ENCODE data around the gene CCN6. TPM values are rescaled to one million over a fixed set of nuclear protein-coding genes. Genes with fewer than 3 reads are reported as not detected.

Gene CCN6
- total RNA-seq, 1 donor from 2014 or later: not detected

- H3K27ac ChIP-seq: no peak overlapping the region
- DNase-seq (ENCODE audit: extremely low spot score in 2 of 2): no peak
- H3K36me3 ChIP-seq: peaks cover 0 to 34% of the 10 kb centered on the region in 2 donors
- no peaks in the 10 kb centered on the region for H3K27me3 ChIP-seq
- no peaks in the 10 kb centered on the region for H3K4me1 ChIP-seq
- H3K9me3 ChIP-seq: no peaks in the 10 kb centered on the region
- intact Hi-C loops (cut with DNase I): no loop called here
- TF ChIP-seq POLR2AphosphoS5 (IDR thresholded peaks at IDR 0.05; ENCODE audit: insufficient read depth in 1 of 2, low read depth in 1 of 2): no peak
- TF ChIP-seq, protein P1, sequence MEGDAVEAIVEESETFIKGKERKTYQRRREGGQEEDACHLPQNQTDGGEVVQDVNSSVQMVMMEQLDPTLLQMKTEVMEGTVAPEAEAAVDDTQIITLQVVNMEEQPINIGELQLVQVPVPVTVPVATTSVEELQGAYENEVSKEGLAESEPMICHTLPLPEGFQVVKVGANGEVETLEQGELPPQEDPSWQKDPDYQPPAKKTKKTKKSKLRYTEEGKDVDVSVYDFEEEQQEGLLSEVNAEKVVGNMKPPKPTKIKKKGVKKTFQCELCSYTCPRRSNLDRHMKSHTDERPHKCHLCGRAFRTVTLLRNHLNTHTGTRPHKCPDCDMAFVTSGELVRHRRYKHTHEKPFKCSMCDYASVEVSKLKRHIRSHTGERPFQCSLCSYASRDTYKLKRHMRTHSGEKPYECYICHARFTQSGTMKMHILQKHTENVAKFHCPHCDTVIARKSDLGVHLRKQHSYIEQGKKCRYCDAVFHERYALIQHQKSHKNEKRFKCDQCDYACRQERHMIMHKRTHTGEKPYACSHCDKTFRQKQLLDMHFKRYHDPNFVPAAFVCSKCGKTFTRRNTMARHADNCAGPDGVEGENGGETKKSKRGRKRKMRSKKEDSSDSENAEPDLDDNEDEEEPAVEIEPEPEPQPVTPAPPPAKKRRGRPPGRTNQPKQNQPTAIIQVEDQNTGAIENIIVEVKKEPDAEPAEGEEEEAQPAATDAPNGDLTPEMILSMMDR (IDR thresholded peaks at IDR 0.05): no peak
- no peak for TF ChIP-seq POLR2A (IDR thresholded peaks at IDR 0.05)
- H3K4me3 ChIP-seq: no peak overlapping the region
Observed at GRCh38 chr6:112113431-112113830, 59.5 kb downstream of the CCN6 start.

- H3K27ac ChIP-seq: no peak overlapping the region
- intact Hi-C loops (cut with DNase I): no loop called here
- H3K27me3 ChIP-seq: no peaks in the 10 kb centered on the region
- no peak for DNase-seq (ENCODE audit: extremely low spot score in 2 of 2)
- no peaks in the 10 kb centered on the region for H3K9me3 ChIP-seq
- H3K4me3 ChIP-seq: no peak overlapping the region
- no peaks in the 10 kb centered on the region for H3K4me1 ChIP-seq
- peaks cover 0 to 37% of the 10 kb centered on the region in 2 donors for H3K36me3 ChIP-seq
- TF ChIP-seq POLR2A (IDR thresholded peaks at IDR 0.05) (no peak), POLR2AphosphoS5 (IDR thresholded peaks at IDR 0.05; ENCODE audit: insufficient read depth in 1 of 2, low read depth in 1 of 2) (no peak)
- TF ChIP-seq, protein P1 (IDR thresholded peaks at IDR 0.05): no peak
Observed at GRCh38 chr6:112113918-112114317, 60.0 kb downstream of the CCN6 start.

DNA sequence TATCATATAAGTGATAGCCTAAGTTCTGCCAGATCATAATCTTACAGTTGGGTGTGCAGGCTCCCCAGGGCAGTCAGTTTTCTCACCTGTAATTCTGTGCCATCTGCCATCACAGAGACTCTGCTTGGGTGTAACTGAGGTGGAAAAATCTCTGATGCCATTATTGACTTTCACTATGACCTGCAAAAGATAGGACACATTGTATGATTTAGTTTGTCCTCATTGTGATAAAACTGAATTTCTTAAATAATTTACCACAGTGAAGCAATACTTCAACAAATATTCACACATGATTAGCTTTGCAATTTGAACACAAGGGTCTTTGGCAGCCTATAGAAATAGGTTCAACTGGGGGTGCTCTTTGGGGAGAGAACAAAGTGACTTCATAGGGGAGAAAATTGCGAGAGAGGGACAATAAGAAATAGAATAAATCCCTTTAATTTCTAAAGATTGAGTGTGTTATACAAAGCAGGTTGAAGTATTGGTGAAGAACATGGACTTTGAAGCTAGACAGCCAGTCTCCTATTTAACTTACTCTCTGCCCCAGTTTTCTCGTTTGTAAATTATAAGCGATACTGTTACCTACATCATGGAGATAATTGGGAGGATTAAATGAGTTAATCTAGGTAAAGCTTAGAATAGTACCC lies 60.8 kb downstream of the CCN6 start:
- intact Hi-C loops (cut with DNase I): no loop called here
- no peaks in the 10 kb centered on the region for H3K27me3 ChIP-seq
- H3K4me3 ChIP-seq: no peak overlapping the region
- H3K36me3 ChIP-seq: peaks cover 0 to 41% of the 10 kb centered on the region in 2 donors
- no peaks in the 10 kb centered on the region for H3K9me3 ChIP-seq
- DNase-seq (ENCODE audit: extremely low spot score in 2 of 2): no peak
- TF ChIP-seq POLR2AphosphoS5 (IDR thresholded peaks at IDR 0.05; ENCODE audit: insufficient read depth in 1 of 2, low read depth in 1 of 2) (no peak), POLR2A (IDR thresholded peaks at IDR 0.05) (no peak)
- TF ChIP-seq, protein P1 (IDR thresholded peaks at IDR 0.05): no peak
- H3K4me1 ChIP-seq: no peaks in the 10 kb centered on the region
- no peak overlapping the region for H3K27ac ChIP-seq

GRCh38 chr6:112116221-112116620 lies 62.3 kb downstream of the CCN6 start:
- H3K4me3 ChIP-seq: no peak overlapping the region
- no peaks in the 10 kb centered on the region for H3K4me1 ChIP-seq
- peaks cover 0 to 41% of the 10 kb centered on the region in 2 donors for H3K36me3 ChIP-seq
- H3K9me3 ChIP-seq: no peaks in the 10 kb centered on the region
- intact Hi-C loops (cut with DNase I): no loop called here
- no peak overlapping the region for H3K27ac ChIP-seq
- TF ChIP-seq, protein P1 (IDR thresholded peaks at IDR 0.05): no peak
- TF ChIP-seq POLR2A (IDR thresholded peaks at IDR 0.05) (no peak), POLR2AphosphoS5 (IDR thresholded peaks at IDR 0.05; ENCODE audit: insufficient read depth in 1 of 2, low read depth in 1 of 2) (no peak)
- no peaks in the 10 kb centered on the region for H3K27me3 ChIP-seq
- DNase-seq (ENCODE audit: extremely low spot score in 2 of 2): no peak

DNA sequence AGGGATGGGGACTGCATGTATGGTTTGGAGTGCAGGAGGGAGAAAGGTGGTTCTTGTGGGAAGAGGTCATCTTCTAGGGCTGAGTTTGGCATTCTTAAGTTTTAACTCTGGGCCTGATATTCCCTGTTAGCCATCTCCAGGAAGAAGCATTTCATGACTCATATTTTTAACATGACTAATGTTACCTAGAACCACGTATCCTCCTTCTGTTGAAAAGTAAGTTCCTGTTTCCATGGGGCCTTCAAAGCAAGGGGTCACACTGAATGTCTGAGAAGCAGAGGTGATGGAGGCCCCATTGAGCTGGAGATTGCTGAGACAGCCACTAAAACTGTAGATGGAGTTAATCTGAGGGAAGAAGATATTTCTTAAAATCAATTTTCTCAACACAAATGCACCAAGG lies 63.6 kb downstream of the CCN6 start:
- no peaks in the 10 kb centered on the region for H3K27me3 ChIP-seq
- no peak for TF ChIP-seq POLR2AphosphoS5 (IDR thresholded peaks at IDR 0.05; ENCODE audit: insufficient read depth in 1 of 2, low read depth in 1 of 2)
- no peak for TF ChIP-seq POLR2A (IDR thresholded peaks at IDR 0.05)
- TF ChIP-seq, protein P1 (IDR thresholded peaks at IDR 0.05): no peak
- no peak overlapping the region for H3K4me3 ChIP-seq
- H3K9me3 ChIP-seq: no peaks in the 10 kb centered on the region
- intact Hi-C loops (cut with DNase I): no loop called here
- peaks cover 0 to 37% of the 10 kb centered on the region in 2 donors for H3K36me3 ChIP-seq
- H3K27ac ChIP-seq: no peak overlapping the region
- no peak for DNase-seq (ENCODE audit: extremely low spot score in 2 of 2)
- H3K4me1 ChIP-seq: no peaks in the 10 kb centered on the region

Measured in vagina (tissue), 2 donors.